Common myeloid progenitor, CD34-positive (primary cell): ENCODE measurements around the gene MSI2.
A peak's percentile ranks its signal among the peaks of the same experiment; 100 is the strongest.

ENCODE experiments used
- CTCF ChIA-PET: fragments of 350-600 bp; sonication (Branson Sonifier 250); formaldehyde crosslinking; loops from one replicate; lab custom pipeline; 2021; ENCODE audit warnings: antibody characterized with exemption; lab: Charles Lee
- POLR2A ChIA-PET: fragments of 350-600 bp; sonication (Branson Sonifier 250); formaldehyde crosslinking; loops from one replicate; lab custom pipeline; 2021; ENCODE audit warnings: antibody characterized with exemption; lab: Charles Lee
- DNase-seq, 3 donors: peaks; one replicate each; pipeline versions ENCODE4 v3.0.0 to v3.0.0-alpha.2; 2013
- H3K27ac ChIP-seq, 2 experiments: 1 replicate in 1 of 2; 2 replicates in 1 of 2; pipeline ENCODE4 v1.7.0; 2013; ENCODE audit warnings: inconsistent platforms in 2 of 2, low read length in 2 of 2, mild to moderate bottlenecking in 2 of 2, low read depth in 1 of 2, moderate library complexity in 1 of 2; ENCODE audit not compliant: severe bottlenecking in 2 of 2, insufficient read depth in 1 of 2, poor library complexity in 1 of 2
- H3K27me3 ChIP-seq, 5 experiments: replicated peaks in 2 of 5; 1 replicate in 3 of 5; 2 replicates in 2 of 5; pipeline versions ENCODE4 v1.6.1 to v1.7.0; 2013; ENCODE audit warnings: low read length in 4 of 5, mild to moderate bottlenecking in 2 of 5, moderate library complexity in 2 of 5, inconsistent platforms in 1 of 5; ENCODE audit not compliant: insufficient read depth in 5 of 5, control insufficient read depth in 4 of 5
- H3K36me3 ChIP-seq, 4 experiments: 1 replicate in 2 of 4; 2 replicates in 2 of 4; pipeline versions ENCODE4 v1.6.1 to v1.7.0; 2013; ENCODE audit warnings: low read length in 3 of 4, control low read depth in 1 of 4, mild to moderate bottlenecking in 1 of 4; ENCODE audit not compliant: control insufficient read depth in 4 of 4, insufficient read depth in 4 of 4
- H3K4me1 ChIP-seq, 4 experiments: 1 replicate in 3 of 4; 2 replicates in 1 of 4; pipeline versions ENCODE4 v1.6.1 to v1.7.1; 2013; ENCODE audit warnings: low read length in 3 of 4, mild to moderate bottlenecking in 3 of 4, control low read depth in 1 of 4, inconsistent platforms in 1 of 4, moderate library complexity in 1 of 4; ENCODE audit not compliant: control insufficient read depth in 4 of 4, insufficient read depth in 4 of 4; ENCODE audit errors: control extremely low read depth in 1 of 4
- H3K4me3 ChIP-seq, 7 experiments: 1 replicate in 4 of 7; 2 replicates in 3 of 7; pipeline versions ENCODE4 v1.5.1 to v1.7.0; 2013; ENCODE audit warnings: mild to moderate bottlenecking in 7 of 7, low read length in 6 of 7, moderate library complexity in 6 of 7, inconsistent platforms in 2 of 7, low read depth in 2 of 7, control low read depth in 1 of 7; ENCODE audit not compliant: insufficient read depth in 4 of 7, control insufficient read depth in 1 of 7; ENCODE audit errors: extremely low read depth in 1 of 7
- H3K9me3 ChIP-seq, 5 experiments: 1 replicate in 4 of 5; 2 replicates in 1 of 5; pipeline versions ENCODE4 v1.6.1 to v1.7.1; 2013; ENCODE audit warnings: low read length in 4 of 5, mild to moderate bottlenecking in 2 of 5, inconsistent platforms in 1 of 5, low read depth in 1 of 5, moderate library complexity in 1 of 5; ENCODE audit not compliant: control insufficient read depth in 4 of 5, insufficient read depth in 2 of 5; ENCODE audit errors: control extremely low read depth in 1 of 5
- WGBS: methylation state at CpG from one replicate; pipeline ENCODE4 v1.1.5; 2013; ENCODE audit not compliant: insufficient coverage; 5-methylcytosine and 5-hydroxymethylcytosine counted together

MSI2 gene

GRCh38 chr17:57305908-57306504 lies 49.7 kb downstream of the MSI2 start:
- DNase-seq = no peak
- ChIA-PET POLR2A (no interaction called here), CTCF (interaction anchor here (0.9 to 1.7 kb wide), 3 partner anchors 10 to 24 kb away, joined by 3 to 4 read pairs (median 3); no protein-coding TSS in a partner anchor)
- H3K9me3 ChIP-seq = peaks cover 0 to under 1% (median 0%) of the 10 kb centered on the region in 5 experiments
- WGBS = 60% methylated on average over 5 of the region's 5 CpGs
- H3K36me3 ChIP-seq = peaks cover 16 to 75% (median 39%) of the 10 kb centered on the region in 4 experiments
- peak overlapping the region in 1 of 2 experiments; percentile 50 for H3K27ac ChIP-seq
- no peaks in the 10 kb centered on the region for H3K27me3 ChIP-seq
- H3K4me3 ChIP-seq = no peak overlapping the region
- H3K4me1 ChIP-seq = peaks cover 2 to 82% (median 44%) of the 10 kb centered on the region in 4 experiments

DNA sequence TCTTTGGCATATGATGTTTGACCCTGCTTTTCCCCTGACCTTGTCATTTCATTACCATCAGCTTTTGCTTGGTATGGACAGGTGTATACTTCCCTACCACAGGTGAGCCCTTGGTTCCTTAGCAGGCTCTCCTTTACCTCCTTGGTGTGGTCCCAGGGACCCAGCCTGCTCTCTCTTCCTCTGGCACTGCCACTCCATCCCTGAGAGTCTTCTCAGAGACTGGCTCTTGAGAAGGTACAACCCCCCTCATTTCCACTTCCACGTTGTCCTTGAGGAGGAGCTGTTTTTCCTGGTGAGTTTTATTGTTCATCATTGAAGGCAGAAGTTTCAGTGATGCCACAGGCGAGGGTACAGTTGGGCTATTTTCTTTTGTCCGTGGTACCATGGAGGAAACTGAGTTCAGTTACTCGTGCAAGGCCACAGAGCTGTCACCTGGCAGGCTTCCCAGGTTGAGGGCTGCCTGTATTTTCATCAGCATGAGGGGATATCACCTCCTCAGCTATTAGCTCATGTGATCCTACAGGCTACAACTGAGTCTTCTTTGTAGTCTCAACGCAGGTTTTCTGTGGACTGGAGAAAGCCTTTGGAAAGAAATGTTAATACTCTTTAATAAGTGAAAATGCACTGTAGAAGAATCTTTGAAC lies 52.3 kb downstream of the MSI2 start:
- CTCF ChIA-PET = interaction anchor here (0.7 to 2.0 kb wide), 6 partner anchors 13 to 65 kb away, joined by 3 to 9 read pairs (median 4); no protein-coding TSS in a partner anchor
- POLR2A ChIA-PET = interaction anchor here (1.0 kb wide), 1 partner anchor 27 kb away, joined by 3 read pairs; no protein-coding TSS in a partner anchor
- H3K4me3 ChIP-seq = peak overlapping the region in 2 of 7 experiments; percentile 25 to 34

DNA sequence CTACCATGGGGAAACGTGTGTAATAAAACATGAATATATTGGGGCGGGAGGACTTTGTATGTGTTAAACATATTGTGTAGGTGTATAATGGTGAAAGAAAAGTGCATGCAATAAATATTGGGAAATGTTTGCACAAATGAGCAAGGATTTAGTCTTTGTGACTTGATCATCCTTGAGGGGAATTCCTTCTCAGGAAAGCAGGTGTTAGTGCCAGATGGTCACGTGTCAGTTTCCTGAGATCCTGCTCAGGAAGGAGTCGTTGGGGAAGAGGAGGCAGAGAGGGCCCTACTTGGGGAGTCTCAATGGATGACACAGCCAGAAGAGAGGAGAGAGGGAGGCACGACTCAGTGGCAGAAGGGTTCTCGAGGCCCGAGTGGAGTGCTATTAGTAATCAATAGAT lies 53.2 kb downstream of the MSI2 start:
- WGBS = 70% methylated on average over 6 of the region's 7 CpGs

More for the DNA sequence above, 52.3 kb downstream of the MSI2 start:
- DNase-seq = no peak
- no peaks in the 10 kb centered on the region for H3K9me3 ChIP-seq
- no peaks in the 10 kb centered on the region for H3K27me3 ChIP-seq
- H3K27ac ChIP-seq = peak overlapping the region in 1 of 2 experiments; percentile 59
- 37% methylated on average over 3 of the region's 5 CpGs for WGBS
- peaks cover 6 to 73% (median 41%) of the 10 kb centered on the region in 4 experiments for H3K36me3 ChIP-seq
- H3K4me1 ChIP-seq = peaks cover 4 to 82% (median 49%) of the 10 kb centered on the region in 4 experiments

DNA sequence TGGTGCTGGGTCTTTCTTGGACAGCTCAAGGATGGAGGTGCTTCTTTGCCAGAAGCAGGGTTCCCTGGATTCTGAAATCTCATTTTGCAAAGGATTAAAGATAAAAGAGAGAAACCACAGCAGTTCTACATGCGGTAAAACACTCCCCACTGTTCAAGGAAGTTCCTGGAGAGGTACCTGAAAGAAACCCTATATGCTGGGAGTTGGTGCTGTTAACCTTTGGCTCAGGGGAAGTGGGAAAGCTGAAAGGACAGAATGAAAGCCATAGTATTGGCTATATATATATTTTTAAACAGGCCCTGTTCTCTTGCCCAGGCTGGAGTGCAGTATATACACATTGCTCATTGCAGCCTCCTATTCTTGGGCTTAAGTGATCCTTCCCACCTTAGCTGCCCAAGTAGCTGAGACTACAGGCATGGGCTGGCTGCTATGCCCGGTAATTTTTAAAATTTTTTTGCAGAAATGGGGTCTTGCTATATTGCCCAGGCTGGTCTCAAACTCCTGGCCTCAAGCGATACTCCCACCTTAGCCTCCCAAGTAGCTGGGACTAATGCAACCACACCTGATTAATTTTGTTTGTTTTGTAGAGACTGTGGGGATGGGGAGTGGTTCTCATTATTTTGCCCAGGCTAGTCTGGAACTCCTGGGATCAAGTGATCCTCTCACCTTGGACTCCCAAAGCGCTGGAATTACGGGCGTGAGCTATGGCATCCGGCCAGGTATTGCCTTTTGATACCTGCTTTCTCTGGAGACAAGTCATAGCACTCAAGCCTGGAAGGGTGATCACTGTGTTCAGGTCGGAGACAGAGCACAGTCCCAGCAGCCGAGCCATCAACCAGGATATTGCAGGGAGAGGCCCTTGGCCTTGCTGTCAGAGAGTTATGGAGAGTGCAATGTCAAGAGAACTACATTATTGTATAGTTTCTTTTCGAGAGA lies 55.2 kb downstream of the MSI2 start:
- H3K27ac ChIP-seq = peak overlapping the region in 1 of 2 experiments; percentile 35
- peaks cover 6 to 79% (median 41%) of the 10 kb centered on the region in 4 experiments for H3K36me3 ChIP-seq
- no peak for DNase-seq
- peaks cover 4 to 59% (median 40%) of the 10 kb centered on the region in 4 experiments for H3K4me1 ChIP-seq
- 63% methylated on average over 8 of the region's 10 CpGs for WGBS
- peak overlapping the region in 1 of 7 experiments; percentile 28 for H3K4me3 ChIP-seq
- ChIA-PET POLR2A (no interaction called here), CTCF (interaction anchor here (1.0 kb wide), 1 partner anchor 16 kb away, joined by 3 read pairs; no protein-coding TSS in a partner anchor)
- H3K9me3 ChIP-seq = no peaks in the 10 kb centered on the region
- H3K27me3 ChIP-seq = no peaks in the 10 kb centered on the region

More for the DNA sequence above, 53.2 kb downstream of the MSI2 start:
- Histone ChIP-seq H3K4me3 (no peak overlapping the region), H3K27me3 (no peaks in the 10 kb centered on the region), H3K4me1 (peaks cover 4 to 79% (median 48%) of the 10 kb centered on the region in 4 experiments), H3K36me3 (peaks cover 6 to 80% (median 45%) of the 10 kb centered on the region in 4 experiments), H3K9me3 (no peaks in the 10 kb centered on the region), H3K27ac (peak overlapping the region in 1 of 2 experiments; percentile 59)
- ChIA-PET POLR2A (interaction anchor here (1.0 kb wide), 1 partner anchor 28 kb away, joined by 3 read pairs; no protein-coding TSS in a partner anchor), CTCF (interaction anchor here (1.7 to 2.0 kb wide), 3 partner anchors 14 to 66 kb away, joined by 4 to 9 read pairs (median 6); no protein-coding TSS in a partner anchor)
- no peak for DNase-seq

- Histone ChIP-seq H3K4me1 (peaks cover 4 to 57% (median 40%) of the 10 kb centered on the region in 4 experiments), H3K36me3 (peaks cover 6 to 78% (median 38%) of the 10 kb centered on the region in 4 experiments), H3K27ac (peak overlapping the region in 1 of 2 experiments; percentile 35), H3K27me3 (no peaks in the 10 kb centered on the region), H3K9me3 (no peaks in the 10 kb centered on the region), H3K4me3 (peak overlapping the region in 1 of 7 experiments; percentile 28)
- POLR2A ChIA-PET = no interaction called here
- CTCF ChIA-PET = no interaction called here
- WGBS = 0% methylated on average over 1 of the region's 2 CpGs
- DNase-seq = no peak
Observed at GRCh38 chr17:57312242-57312641, 55.9 kb downstream of the MSI2 start.

DNA sequence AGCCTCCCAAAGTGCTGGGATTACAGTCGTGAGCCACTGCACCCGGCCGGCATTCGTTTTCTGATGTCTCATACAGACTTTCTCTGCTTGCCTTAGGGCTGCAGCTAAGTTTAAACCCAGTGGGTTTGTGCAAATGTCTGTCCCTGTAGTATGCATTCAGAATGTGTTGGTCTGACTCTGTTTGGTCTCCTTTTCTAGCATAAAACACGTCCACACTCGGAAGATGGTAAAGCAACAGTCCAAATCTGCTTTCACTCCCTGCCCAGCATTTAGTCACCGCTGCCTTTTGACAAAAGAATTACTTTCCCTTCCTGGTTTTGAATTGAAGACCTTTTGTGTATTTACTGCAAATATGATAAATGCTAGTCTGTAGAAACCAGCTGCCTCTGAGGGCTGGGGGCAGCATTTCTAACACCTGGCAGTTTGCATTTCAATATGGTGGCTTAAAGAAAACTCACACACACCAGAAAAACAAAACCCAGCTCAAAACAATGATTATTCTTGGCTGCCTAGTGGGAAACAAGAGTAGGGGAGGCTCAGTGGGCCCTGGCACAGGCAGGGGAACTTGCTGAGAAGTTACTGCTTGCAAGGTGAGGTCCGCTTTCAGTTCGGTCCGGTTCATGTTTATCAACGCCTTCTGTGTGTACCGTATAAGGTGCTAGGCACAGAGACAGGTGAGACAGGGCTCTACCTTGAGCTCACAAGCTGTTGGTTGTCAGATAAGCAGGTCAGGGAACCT lies 56.9 kb downstream of the MSI2 start:
- peak overlapping the region in 1 of 2 experiments; percentile 39 for H3K27ac ChIP-seq
- ChIA-PET CTCF (interaction anchor here (0.9 to 1.3 kb wide), 2 partner anchors 8 to 70 kb away, joined by 3 to 4 read pairs; no protein-coding TSS in a partner anchor), POLR2A (interaction anchor here (0.8 kb wide), 1 partner anchor 18 kb away, joined by 3 read pairs; no protein-coding TSS in a partner anchor)
- peaks cover 6 to 78% (median 34%) of the 10 kb centered on the region in 4 experiments for H3K36me3 ChIP-seq
- H3K27me3 ChIP-seq = no peaks in the 10 kb centered on the region
- peaks cover 4 to 47% (median 32%) of the 10 kb centered on the region in 4 experiments for H3K4me1 ChIP-seq
- WGBS = 84% methylated on average over 11 of the region's 12 CpGs
- no peak overlapping the region for H3K4me3 ChIP-seq
- H3K9me3 ChIP-seq = no peaks in the 10 kb centered on the region
- DNase-seq = no peak
